Measurements from ENCODE around the gene RPS3. TPM values are rescaled to one million over a fixed set of nuclear protein-coding genes. Genes with fewer than 3 reads are reported as not detected.
"Not testable (repeated sequence)": the region's sequence is repeated elsewhere in the genome, so short reads cannot be mapped to it uniquely, and the experiment has no call there.

The RPS3 gene
- total RNA-seq, result 1,041 and 1,094 TPM in 2 replicates

DNA sequence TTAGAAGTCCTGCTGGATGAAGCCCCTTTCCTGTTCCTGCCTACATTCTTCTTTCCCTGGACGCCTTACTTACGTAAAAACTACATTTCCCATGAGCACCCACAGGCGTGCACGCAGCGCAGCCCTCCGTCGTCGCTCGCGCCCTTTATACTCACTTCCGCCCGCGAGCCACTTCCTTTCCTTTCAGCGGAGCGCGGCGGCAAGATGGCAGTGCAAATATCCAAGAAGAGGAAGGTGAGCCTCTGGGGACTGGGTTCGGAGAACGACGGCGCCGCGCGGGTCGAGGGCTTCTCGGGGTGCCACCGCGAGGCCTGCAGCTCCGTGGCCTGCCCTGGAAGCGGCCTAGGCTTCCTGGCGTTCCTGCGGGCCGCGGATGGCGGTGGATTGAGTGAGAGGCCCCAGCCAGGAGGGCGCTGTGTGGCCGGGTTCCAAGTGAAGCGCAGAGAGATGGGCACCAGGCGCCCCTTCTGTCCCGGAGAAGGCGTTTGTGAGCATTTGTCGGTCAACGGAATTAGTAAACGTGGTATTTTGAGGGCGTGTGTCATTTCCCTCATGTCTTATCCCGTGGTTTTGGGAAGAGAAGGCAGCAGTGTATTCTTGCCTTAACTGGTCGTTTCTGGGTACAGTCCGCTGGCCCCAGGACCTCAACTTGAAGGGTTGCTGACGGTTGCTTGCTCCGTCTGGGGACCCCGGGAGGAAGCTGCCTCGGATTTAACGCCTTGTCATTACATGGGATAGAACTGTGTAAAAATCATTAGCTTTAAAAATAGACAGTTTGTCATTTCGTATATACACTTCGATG is at the start of gene RPS3:
Gene RPS3, plus strand, starts transcription at position 175 of the 802 bp plus-strand sequence. Its CDS starts 30 bp downstream, at position 205.
- peak; percentile 82 for DNase-seq (ENCODE audit: low read depth)

- no peak for DNase-seq (ENCODE audit: low read depth)
Measured at GRCh38 chr11:75349521-75350116, 49.7 kb upstream of the RPS3 start.

DNA sequence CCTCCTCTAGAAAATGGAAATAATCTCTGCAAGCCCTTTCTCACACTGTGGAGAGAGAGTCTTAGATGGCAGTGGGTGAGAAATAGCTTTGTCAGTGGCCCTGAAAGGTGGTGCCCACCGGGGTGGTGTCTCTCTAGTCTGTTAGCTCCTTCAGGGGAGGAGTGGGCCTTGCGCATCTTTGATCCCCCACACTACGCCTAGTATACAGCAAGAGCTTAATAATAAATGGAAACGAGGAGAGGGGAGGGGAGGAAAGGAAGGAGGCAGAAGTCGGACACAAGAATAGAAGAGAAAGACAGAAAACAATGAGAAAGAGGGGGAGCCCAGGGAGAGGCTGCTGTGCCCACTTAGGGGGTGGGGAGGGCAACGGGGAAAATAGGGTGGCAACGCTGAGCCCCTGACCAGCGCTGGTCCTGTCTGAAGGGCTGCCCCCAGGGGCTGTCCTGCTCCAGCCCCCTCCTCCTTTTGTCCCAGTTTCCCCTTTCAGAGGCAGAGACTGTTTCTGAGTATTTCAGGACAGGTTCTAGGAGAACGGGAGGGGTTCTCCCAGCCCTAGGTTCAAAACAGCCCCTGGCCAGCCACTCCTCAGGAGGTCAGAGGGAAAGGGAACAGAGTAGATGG is 49.1 kb upstream of the RPS3 start:
- DNase-seq (ENCODE audit: low read depth), result no peak

DNA sequence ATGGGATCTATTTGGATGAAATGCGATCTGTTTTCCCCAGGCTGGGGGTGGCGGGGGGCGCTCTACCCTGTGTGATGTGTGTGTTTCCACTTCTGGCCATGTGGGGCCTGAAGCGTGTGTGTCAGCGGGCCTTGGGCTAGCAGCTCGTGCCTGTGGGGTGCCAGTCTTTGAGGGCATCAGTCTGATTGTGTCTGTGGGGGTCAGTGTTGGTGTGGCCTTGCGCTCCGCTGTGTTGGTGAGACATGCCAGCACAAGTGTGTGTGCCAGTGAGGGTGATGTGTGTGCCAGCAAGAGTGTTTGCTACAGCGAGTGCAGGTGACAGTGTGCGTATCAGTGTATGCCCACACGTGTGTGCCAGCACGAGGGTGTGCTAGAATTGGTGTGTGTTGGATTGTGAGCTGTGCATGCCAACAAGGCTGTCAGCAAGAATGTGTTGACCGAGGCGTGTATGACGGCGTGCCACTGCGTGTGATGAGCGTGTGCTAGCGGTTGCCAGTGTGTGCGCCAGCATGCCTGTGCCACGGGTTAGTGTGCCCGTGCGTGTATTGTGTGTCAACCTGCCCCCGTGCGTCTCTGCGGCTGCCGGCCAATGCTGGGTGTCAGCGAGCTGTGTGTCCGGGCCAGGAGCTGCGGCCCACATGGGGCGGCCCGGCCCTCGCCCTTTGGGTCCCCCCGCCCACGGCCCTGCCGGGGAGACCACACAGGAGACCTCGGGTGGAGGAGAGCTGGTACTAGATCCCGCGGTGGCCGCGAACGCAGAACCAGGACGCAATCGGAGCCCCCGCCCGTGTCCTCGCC is 48.4 kb upstream of the RPS3 start:
- DNase-seq (ENCODE audit: low read depth), result no peak

DNA sequence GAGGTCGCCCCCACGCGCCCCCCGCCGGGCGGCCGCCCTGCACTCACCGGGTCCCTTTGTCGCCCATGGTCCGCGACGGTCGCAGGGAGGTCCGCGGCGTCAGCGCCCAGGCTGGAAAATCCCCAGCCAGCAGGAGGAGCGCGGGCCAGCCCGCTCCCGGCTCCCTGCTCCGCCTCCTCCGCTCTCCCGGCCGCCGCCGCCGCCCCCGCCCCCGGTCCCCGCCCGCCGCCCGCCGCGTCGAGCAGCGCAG is 47.9 kb upstream of the RPS3 start, which contains the start of gene ARRB1:
Gene ARRB1, minus strand, starts transcription at position 121 of the 250 bp plus-strand sequence. Its CDS starts 54 bp downstream, at position 67.
- DNase-seq (ENCODE audit: low read depth), result no peak

- no peak for DNase-seq (ENCODE audit: low read depth)
Measured at GRCh38 chr11:75351791-75352587, 47.3 kb upstream of the RPS3 start.

- no peak for DNase-seq (ENCODE audit: low read depth)
Measured at GRCh38 chr11:75352588-75353206, 46.6 kb upstream of the RPS3 start.

DNA sequence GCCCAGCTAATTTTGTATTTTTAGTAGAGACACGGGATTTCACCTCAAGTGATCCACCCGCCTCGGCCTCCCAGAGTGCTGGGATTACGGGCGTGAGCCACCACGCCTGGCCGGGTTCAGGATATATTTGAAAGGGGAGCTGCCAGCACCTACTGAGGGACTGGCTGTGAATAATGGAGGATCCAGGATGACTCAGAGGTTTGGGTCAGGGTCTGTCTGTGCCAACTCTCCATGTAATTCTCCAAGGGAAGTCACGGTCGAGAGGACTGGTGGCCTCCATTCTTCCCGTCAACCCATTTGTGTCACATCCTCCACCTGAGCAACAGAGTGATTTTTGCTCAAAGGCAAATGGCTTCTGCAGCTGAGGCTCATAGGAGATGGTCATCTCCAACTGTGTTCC is 44.3 kb upstream of the RPS3 start:
- DNase-seq (ENCODE audit: low read depth), result peak; percentile 84

GRCh38 chr11:75356613-75357012 is 42.7 kb upstream of the RPS3 start:
- DNase-seq (ENCODE audit: low read depth), result no peak

GRCh38 chr11:75362285-75362684 is 37.0 kb upstream of the RPS3 start:
- not testable (repeated sequence) for DNase-seq (ENCODE audit: low read depth)

- peak; percentile 38 for DNase-seq (ENCODE audit: low read depth)
Measured at GRCh38 chr11:75365711-75366181, 33.6 kb upstream of the RPS3 start.

GRCh38 chr11:75366826-75367225 is 32.5 kb upstream of the RPS3 start:
- not testable (repeated sequence) for DNase-seq (ENCODE audit: low read depth)

DNA sequence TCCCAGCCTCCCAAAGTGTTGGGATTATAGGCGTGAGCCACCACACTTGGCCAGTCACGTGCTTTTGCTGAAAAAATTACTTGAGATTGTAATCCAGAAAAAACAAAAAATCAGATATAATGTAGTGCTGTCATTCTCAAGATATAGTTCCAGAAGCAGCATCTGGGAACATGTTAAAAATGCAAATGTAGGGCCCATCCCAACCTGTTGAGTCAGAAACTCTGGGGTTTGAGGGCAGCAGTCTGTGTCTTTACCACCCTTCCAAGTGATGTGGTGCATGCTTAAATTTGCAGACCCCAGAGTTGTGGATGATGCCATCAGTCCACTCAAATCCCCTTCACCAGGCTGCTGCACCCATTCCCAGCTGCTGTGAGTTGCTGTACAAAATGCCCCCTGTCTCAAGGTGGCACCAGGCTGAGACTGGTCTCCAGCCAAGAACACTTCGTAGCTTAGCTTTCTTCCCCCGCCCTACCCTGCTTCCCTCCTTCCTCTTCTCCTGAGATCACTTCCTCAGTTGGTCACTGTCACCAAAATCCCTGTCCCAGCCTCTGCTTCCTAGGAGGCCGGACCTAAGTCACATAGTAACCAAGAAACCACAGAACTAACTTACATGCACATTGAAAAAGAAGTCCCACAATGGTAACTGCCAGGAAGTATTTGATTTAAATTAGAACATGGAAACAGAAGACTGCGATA is 29.6 kb upstream of the RPS3 start:
- no peak for DNase-seq (ENCODE audit: low read depth)

DNA sequence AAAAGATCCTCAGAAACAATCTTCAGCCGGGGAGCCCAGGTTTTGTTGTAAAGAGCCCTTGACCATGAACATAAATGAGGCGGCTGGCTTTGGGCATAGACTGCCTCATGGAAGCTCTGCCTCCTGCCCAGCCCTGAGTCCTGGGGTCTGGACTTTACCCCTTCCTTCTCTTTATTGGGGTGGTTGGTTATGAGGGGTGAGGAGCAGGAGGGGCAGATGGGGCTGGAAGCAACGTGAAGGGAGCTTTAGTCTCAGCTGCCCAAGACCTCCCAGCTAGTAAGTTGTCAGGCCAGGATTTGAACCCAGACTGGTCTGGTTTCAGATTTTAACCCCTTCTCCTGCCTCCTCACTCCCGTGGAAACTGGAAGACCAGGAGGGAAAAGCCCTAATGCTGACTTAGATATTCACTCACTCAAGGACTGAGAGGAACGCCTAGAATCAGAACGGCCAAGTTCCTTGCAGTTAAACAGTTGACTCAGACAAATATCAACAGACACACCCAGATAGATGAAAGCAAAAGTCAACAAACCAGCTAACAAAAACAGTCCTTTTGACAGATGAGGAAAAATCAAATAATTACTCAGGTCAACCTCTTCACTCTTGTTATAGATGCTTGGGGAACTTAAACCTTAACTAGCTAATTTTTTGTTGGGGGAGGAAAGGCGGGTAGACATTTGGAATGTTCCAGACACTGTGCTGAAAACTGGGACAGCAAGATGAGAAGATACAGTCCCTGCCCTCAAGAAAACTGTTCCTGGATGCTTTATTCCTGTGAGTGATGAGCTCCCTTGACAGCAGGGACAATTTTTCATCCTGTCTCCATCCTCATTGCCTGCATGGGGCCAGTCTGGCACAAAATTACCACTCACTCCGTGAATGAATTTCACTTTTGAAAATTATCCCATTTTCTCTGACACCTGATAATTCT is 27.1 kb upstream of the RPS3 start:
- DNase-seq (ENCODE audit: low read depth), result peak; percentile 54

DNA sequence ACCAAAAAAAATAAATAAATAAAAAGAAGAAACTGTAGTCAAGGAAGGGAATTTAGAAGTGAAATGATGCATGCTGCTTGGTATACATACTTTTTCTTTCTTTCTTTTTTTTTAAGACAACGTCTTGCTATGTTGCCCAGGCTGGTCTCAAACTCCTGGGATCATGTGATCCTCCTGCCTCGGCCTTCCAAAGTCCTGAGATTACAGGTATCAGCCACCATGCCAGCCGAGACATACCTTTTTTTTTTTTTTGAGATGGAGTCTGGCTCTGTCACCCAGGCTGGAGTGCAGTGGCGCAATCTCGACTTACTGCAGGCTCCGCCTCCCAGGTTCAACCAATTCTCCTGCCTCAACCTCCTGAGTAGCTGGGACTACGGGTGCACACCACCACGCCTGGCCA is 26.1 kb upstream of the RPS3 start:
- DNase-seq (ENCODE audit: low read depth), result no peak

DNA sequence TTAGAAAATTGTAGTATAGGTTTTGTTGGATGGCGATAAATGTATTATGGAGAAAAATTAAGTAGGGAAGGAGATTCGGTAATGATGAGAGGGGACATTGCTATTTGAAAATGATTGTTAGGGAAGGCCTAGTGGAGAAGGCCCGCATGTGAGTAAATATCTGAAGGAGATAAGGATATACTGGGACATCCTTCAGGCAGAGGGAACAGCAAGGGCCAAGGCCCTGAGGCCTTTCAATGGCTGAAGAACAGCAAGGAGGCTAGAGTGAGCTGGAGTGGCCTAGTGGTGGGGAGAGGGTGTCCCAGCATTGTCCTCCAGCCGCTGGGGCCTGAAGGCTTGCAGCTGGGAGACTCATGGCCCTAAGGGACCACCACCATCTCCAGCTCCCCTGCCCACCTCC is 24.7 kb upstream of the RPS3 start:
- no peak for DNase-seq (ENCODE audit: low read depth)

DNA sequence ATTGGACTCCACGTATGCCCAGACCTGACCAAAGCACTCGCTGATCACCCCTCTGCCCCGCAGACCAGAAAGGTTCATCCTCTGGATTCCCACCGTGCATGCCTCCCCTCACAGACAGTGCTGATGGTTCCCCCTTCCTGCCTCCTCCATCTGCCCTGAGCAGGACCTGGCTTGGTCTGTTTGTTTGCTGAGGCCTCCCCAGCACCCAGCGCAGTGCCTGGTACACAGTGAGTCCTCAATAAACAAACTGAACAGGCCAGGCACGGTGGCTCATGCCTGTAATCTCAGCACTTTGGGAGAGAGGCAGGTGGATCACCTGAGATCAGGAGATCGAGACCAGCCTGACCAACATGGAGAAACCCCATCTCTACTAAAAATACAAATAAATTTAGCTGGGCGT is 23.7 kb upstream of the RPS3 start:
- no peak for DNase-seq (ENCODE audit: low read depth)

DNA sequence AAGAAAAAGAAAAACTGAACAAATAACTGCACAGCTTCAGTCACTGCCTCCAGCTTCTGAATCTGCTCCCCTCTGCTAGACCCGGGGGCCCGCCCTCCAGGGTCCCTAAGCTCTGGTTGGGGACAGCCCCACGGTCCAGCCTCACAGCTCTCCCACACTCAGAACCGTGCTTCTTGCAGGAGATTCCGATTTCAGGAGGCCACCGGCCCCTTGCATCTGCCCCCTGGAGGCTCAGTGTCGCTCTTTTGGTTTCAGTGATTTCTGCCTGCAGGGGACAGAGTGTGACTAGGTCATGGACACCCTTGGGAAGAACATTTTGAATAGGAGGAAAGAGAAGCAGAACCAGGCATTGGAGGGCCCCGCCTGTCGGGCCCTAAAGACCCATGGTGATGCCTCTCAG is 23.1 kb upstream of the RPS3 start:
- DNase-seq (ENCODE audit: low read depth), result no peak

DNA sequence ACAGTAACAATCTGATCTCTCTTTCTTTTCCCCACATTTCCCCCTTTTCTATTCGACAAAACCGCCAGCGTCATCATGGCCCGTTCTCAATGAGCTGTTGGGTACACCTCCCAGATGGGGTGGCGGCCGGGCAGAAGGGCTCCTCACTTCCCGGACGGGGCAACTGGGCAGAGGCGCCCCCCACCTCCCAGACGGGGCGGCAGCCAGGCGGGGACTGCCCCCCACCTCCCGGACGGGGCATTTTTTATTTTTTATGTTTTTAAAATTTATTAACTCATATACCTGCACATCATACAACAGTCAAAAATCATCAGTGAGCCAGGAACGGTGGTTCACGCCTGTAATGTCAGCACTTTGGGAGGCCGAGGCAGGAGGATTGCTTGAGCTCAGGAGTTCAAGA is 20.5 kb upstream of the RPS3 start:
- not testable (repeated sequence) for DNase-seq (ENCODE audit: low read depth)

Data from renal cortical epithelial cell (primary cell).